Sigmoid colon (tissue), 4 donors: ENCODE data around the gene MAST4.

Source experiments
- POLR2A ChIP-seq, 2 donors: fragments of 450-650 bp; IDR thresholded peaks; one replicate each; pipeline ENCODE4 v1.6.1; 2016; ENCODE audit warnings: antibody characterized with exemption in 2 of 2, mild to moderate bottlenecking in 2 of 2, moderate library complexity in 2 of 2
- POLR2AphosphoS5 ChIP-seq, 4 donors: sonication (generic); formaldehyde crosslinking; IDR thresholded peaks; one replicate each; pipeline ENCODE4 v1.6.1; 2017; ENCODE audit warnings: antibody characterized with exemption in 4 of 4
- TF ChIP-seq, protein P1 (sequence below), 4 experiments: fragments of 450-650 bp in 3 of 4; fragments of 200-600 bp in 1 of 4; IDR thresholded peaks; one replicate each; pipeline ENCODE4 v1.5.1; 2016 to 2019; ENCODE audit warnings: antibody characterized with exemption in 4 of 4, mild to moderate bottlenecking in 3 of 4, moderate library complexity in 2 of 4

GRCh38 chr5:66757834-66758371 is 161.7 kb downstream of the MAST4 start:
- TF ChIP-seq, protein P1, sequence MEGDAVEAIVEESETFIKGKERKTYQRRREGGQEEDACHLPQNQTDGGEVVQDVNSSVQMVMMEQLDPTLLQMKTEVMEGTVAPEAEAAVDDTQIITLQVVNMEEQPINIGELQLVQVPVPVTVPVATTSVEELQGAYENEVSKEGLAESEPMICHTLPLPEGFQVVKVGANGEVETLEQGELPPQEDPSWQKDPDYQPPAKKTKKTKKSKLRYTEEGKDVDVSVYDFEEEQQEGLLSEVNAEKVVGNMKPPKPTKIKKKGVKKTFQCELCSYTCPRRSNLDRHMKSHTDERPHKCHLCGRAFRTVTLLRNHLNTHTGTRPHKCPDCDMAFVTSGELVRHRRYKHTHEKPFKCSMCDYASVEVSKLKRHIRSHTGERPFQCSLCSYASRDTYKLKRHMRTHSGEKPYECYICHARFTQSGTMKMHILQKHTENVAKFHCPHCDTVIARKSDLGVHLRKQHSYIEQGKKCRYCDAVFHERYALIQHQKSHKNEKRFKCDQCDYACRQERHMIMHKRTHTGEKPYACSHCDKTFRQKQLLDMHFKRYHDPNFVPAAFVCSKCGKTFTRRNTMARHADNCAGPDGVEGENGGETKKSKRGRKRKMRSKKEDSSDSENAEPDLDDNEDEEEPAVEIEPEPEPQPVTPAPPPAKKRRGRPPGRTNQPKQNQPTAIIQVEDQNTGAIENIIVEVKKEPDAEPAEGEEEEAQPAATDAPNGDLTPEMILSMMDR (IDR thresholded peaks at IDR 0.05), result no peak
- no peak for TF ChIP-seq POLR2AphosphoS5 (IDR thresholded peaks at IDR 0.05)
- no peak for TF ChIP-seq POLR2A (IDR thresholded peaks at IDR 0.05)
